Measurements from ENCODE around the gene GAN. TPM values are rescaled to one million over a fixed set of nuclear protein-coding genes. Genes with fewer than 3 reads are reported as not detected.
"Not testable (repeated sequence)": the region's sequence is repeated elsewhere in the genome, so short reads cannot be mapped to it uniquely, and the experiment has no call there.

The GAN gene
- polyA plus RNA-seq, 1 donor, result 2.6 TPM

GRCh38 chr16:81401035-81401950 lies 86.5 kb downstream of the GAN start:
- DNase-seq, result no peak

GRCh38 chr16:81403208-81403600 lies 88.4 kb downstream of the GAN start:
- no peak for DNase-seq

GRCh38 chr16:81403601-81404391 lies 89.0 kb downstream of the GAN start:
- peak; percentile 81 for DNase-seq

GRCh38 chr16:81405002-81405401 lies 90.2 kb downstream of the GAN start:
- DNase-seq, result not testable (repeated sequence)

GRCh38 chr16:81405702-81406113 lies 90.9 kb downstream of the GAN start:
- DNase-seq, result no peak

GRCh38 chr16:81408409-81408950 lies 93.7 kb downstream of the GAN start:
- DNase-seq, result no peak

- no peak for DNase-seq
Observed at GRCh38 chr16:81409016-81409556, 94.3 kb downstream of the GAN start.

- no peak for DNase-seq
Observed at GRCh38 chr16:81410643-81411293, 96.0 kb downstream of the GAN start.

- no peak for DNase-seq
Observed at GRCh38 chr16:81413245-81413990, 98.7 kb downstream of the GAN start.

GRCh38 chr16:81415751-81416150 lies 101.0 kb downstream of the GAN start:
- DNase-seq, result no peak

- DNase-seq, result no peak
Observed at GRCh38 chr16:81416749-81417148, 102.0 kb downstream of the GAN start.

GRCh38 chr16:81417210-81417609 lies 102.4 kb downstream of the GAN start:
- no peak for DNase-seq

- DNase-seq, result no peak
Observed at GRCh38 chr16:81419806-81420205, 105.0 kb downstream of the GAN start.

- DNase-seq, result no peak
Observed at GRCh38 chr16:81421126-81421525, 106.4 kb downstream of the GAN start.

- DNase-seq, result no peak
Observed at GRCh38 chr16:81421536-81421935, 106.8 kb downstream of the GAN start.

- not testable (repeated sequence) for DNase-seq
Observed at GRCh38 chr16:81422153-81422552, 107.4 kb downstream of the GAN start.

GRCh38 chr16:81424771-81425170 lies 110.0 kb downstream of the GAN start:
- DNase-seq, result no peak

GRCh38 chr16:81427219-81427618 lies 112.5 kb downstream of the GAN start:
- no peak for DNase-seq

GRCh38 chr16:81429045-81429521 lies 114.3 kb downstream of the GAN start:
- DNase-seq, result no peak

GRCh38 chr16:81431554-81432353 lies 117.0 kb downstream of the GAN start:
- no peak for DNase-seq

All from hindlimb muscle (tissue), 1 donor.